ENCODE measurements around the gene TPRA1.

Gene TPRA1

GRCh38 chr3:127542441-127542952, 48.0 kb downstream of the TPRA1 start:
- DNase-seq (ENCODE audit: insufficient read length) (no peak), FAIRE-seq (no peak)
- no peak for TF ChIP-seq TAF1 (IDR thresholded peaks at IDR 0.05; ENCODE audit: borderline replicate concordance, low read depth, low read length)
- no peak for TF ChIP-seq POLR2A (IDR thresholded peaks at IDR 0.05; ENCODE audit: low read depth, low read length)
- TF ChIP-seq POLR2AphosphoS5 (IDR thresholded peaks at IDR 0.05; ENCODE audit: low read depth, low read length) = no peak

GRCh38 chr3:127541320-127541719, 49.2 kb downstream of the TPRA1 start:
- DNase-seq (ENCODE audit: insufficient read length) (no peak), FAIRE-seq (no peak)
- TF ChIP-seq TAF1 (IDR thresholded peaks at IDR 0.05; ENCODE audit: borderline replicate concordance, low read depth, low read length) (no peak), POLR2AphosphoS5 (IDR thresholded peaks at IDR 0.05; ENCODE audit: low read depth, low read length) (no peak), POLR2A (IDR thresholded peaks at IDR 0.05; ENCODE audit: low read depth, low read length) (no peak)

- FAIRE-seq (no peak), DNase-seq (ENCODE audit: insufficient read length) (no peak)
- TF ChIP-seq POLR2AphosphoS5 (IDR thresholded peaks at IDR 0.05; ENCODE audit: low read depth, low read length) (no peak), POLR2A (IDR thresholded peaks at IDR 0.05; ENCODE audit: low read depth, low read length) (no peak), TAF1 (IDR thresholded peaks at IDR 0.05; ENCODE audit: borderline replicate concordance, low read depth, low read length) (no peak)
Observed at GRCh38 chr3:127539366-127540060, 51.0 kb downstream of the TPRA1 start.

- no peak for FAIRE-seq
- TF ChIP-seq TAF1 (IDR thresholded peaks at IDR 0.05; ENCODE audit: borderline replicate concordance, low read depth, low read length) (no peak), POLR2AphosphoS5 (IDR thresholded peaks at IDR 0.05; ENCODE audit: low read depth, low read length) (no peak), POLR2A (IDR thresholded peaks at IDR 0.05; ENCODE audit: low read depth, low read length) (no peak)
- DNase-seq (ENCODE audit: insufficient read length) = no peak
Observed at GRCh38 chr3:127538569-127538968, 52.0 kb downstream of the TPRA1 start.

GRCh38 chr3:127536830-127537812, 53.4 kb downstream of the TPRA1 start:
- no peak for FAIRE-seq
- TF ChIP-seq POLR2AphosphoS5 (IDR thresholded peaks at IDR 0.05; ENCODE audit: low read depth, low read length) (no peak), POLR2A (IDR thresholded peaks at IDR 0.05; ENCODE audit: low read depth, low read length) (no peak), TAF1 (IDR thresholded peaks at IDR 0.05; ENCODE audit: borderline replicate concordance, low read depth, low read length) (no peak)
- DNase-seq (ENCODE audit: insufficient read length) = no peak

- TF ChIP-seq POLR2A (IDR thresholded peaks at IDR 0.05; ENCODE audit: low read depth, low read length) (no peak), TAF1 (IDR thresholded peaks at IDR 0.05; ENCODE audit: borderline replicate concordance, low read depth, low read length) (no peak), POLR2AphosphoS5 (IDR thresholded peaks at IDR 0.05; ENCODE audit: low read depth, low read length) (no peak)
- no peak for FAIRE-seq
- no peak for DNase-seq (ENCODE audit: insufficient read length)
Observed at GRCh38 chr3:127535901-127536829, 54.4 kb downstream of the TPRA1 start.

GRCh38 chr3:127535106-127535785, 55.3 kb downstream of the TPRA1 start:
- DNase-seq (ENCODE audit: insufficient read length) (no peak), FAIRE-seq (no peak)
- no peak for TF ChIP-seq POLR2A (IDR thresholded peaks at IDR 0.05; ENCODE audit: low read depth, low read length)
- no peak for TF ChIP-seq TAF1 (IDR thresholded peaks at IDR 0.05; ENCODE audit: borderline replicate concordance, low read depth, low read length)
- no peak for TF ChIP-seq POLR2AphosphoS5 (IDR thresholded peaks at IDR 0.05; ENCODE audit: low read depth, low read length)

- DNase-seq (ENCODE audit: insufficient read length) (no peak), FAIRE-seq (no peak)
- no peak for TF ChIP-seq POLR2A (IDR thresholded peaks at IDR 0.05; ENCODE audit: low read depth, low read length)
- no peak for TF ChIP-seq TAF1 (IDR thresholded peaks at IDR 0.05; ENCODE audit: borderline replicate concordance, low read depth, low read length)
- no peak for TF ChIP-seq POLR2AphosphoS5 (IDR thresholded peaks at IDR 0.05; ENCODE audit: low read depth, low read length)
Observed at GRCh38 chr3:127534564-127534963, 56.0 kb downstream of the TPRA1 start.

- no peak for DNase-seq (ENCODE audit: insufficient read length)
- no peak for FAIRE-seq
- TF ChIP-seq POLR2A (IDR thresholded peaks at IDR 0.05; ENCODE audit: low read depth, low read length) (no peak), POLR2AphosphoS5 (IDR thresholded peaks at IDR 0.05; ENCODE audit: low read depth, low read length) (no peak), TAF1 (IDR thresholded peaks at IDR 0.05; ENCODE audit: borderline replicate concordance, low read depth, low read length) (no peak)
Observed at GRCh38 chr3:127534161-127534451, 56.4 kb downstream of the TPRA1 start.

- no peak for TF ChIP-seq TAF1 (IDR thresholded peaks at IDR 0.05; ENCODE audit: borderline replicate concordance, low read depth, low read length)
- no peak for TF ChIP-seq POLR2A (IDR thresholded peaks at IDR 0.05; ENCODE audit: low read depth, low read length)
- TF ChIP-seq POLR2AphosphoS5 (IDR thresholded peaks at IDR 0.05; ENCODE audit: low read depth, low read length) = no peak
- DNase-seq (ENCODE audit: insufficient read length) (no peak), FAIRE-seq (no peak)
Observed at GRCh38 chr3:127532561-127533203, 57.9 kb downstream of the TPRA1 start.

All from GM12892 (cell line).